ENCODE measurements around the gene G6PD. TPM values are rescaled to one million over a fixed set of nuclear protein-coding genes. Genes with fewer than 3 reads are reported as not detected.

Gene G6PD
- total and polyA plus RNA-seq, 10 of the 15 experiments (the other 5 are each of a cell fraction or from before 2014, with no cell fraction given): 1.6 to 62.5 (median 28.4) TPM

- ATAC-seq (no peak), FAIRE-seq (no peak), DNase-seq (ENCODE audit: low read depth, low spot score) (no peak)
- 17% methylated on average over 5 of the region's 5 CpGs for WGBS (ENCODE audit: insufficient coverage, insufficient replicate concordance, low lambda C conversion rate, missing lambda C conversion rate)
- Histone ChIP-seq H3K4me1 (ENCODE audit: control insufficient read depth, insufficient read depth, low read length) (no peaks in the 10 kb centered on the region), H3K27ac (ENCODE audit: control insufficient read depth, insufficient read depth) (no peak overlapping the region), H2AFZ (ENCODE audit: control insufficient read depth, low read depth, low read length) (no peak overlapping the region), H3K4me2 (ENCODE audit: control insufficient read depth, insufficient read depth) (no peak overlapping the region), H3K9me3 (replicated peaks; ENCODE audit: control insufficient read depth, insufficient read depth, low read length) (no peaks in the 10 kb centered on the region; the same call in 2 of the 3 replicates), H3K9ac (ENCODE audit: control insufficient read depth, insufficient read depth, low read length) (no peak overlapping the region), H3K27me3 (replicated peaks in 1 of 2; ENCODE audit: control insufficient read depth in 2 of 2, insufficient read depth in 2 of 2, low read length in 1 of 2) (no peaks in the 10 kb centered on the region), H3K4me3 (no peak overlapping the region), H3K79me2 (ENCODE audit: control insufficient read depth, insufficient read depth, low read length) (no peaks in the 10 kb centered on the region), H4K20me1 (ENCODE audit: control insufficient read depth, insufficient read depth) (no peaks in the 10 kb centered on the region), H3K36me3 (ENCODE audit: control insufficient read depth in 2 of 2, insufficient read depth in 2 of 2, low read length in 1 of 2) (no peaks in the 10 kb centered on the region)
- SMC1A ChIA-PET (ENCODE audit: uncharacterized antibody, unreplicated experiment): no interaction called here
- intact Hi-C loops (cut with micrococcal nuclease; ENCODE audit: unreplicated experiment): no loop called here
- in situ Hi-C loops (cut with MboI): loop anchor here (25.0 kb wide), 1 partner anchor 144 kb away; no protein-coding TSS in a partner anchor
- RAD21 ChIA-PET (ENCODE audit: unreplicated experiment): no interaction called here
- BruUV-seq (replicated peaks): no TSS peak
- TF ChIP-seq STAT1 (conservative IDR thresholded peaks at IDR 0.05): no peak
- no peak for TF ChIP-seq MYB (IDR thresholded peaks at IDR 0.05; ENCODE audit: borderline replicate concordance, low read depth, low read length)
- no peak for TF ChIP-seq POLR2AphosphoS2 (IDR thresholded peaks at IDR 0.05; ENCODE audit: low read depth, low read length)
- TF ChIP-seq E2F8 (IDR thresholded peaks at IDR 0.05; ENCODE audit: low read depth, partially characterized antibody): no peak
- TF ChIP-seq RAD21 (IDR thresholded peaks at IDR 0.05; ENCODE audit: insufficient read depth, low read depth, low read length): no peak
- TF ChIP-seq CHD1 (IDR thresholded peaks at IDR 0.05; ENCODE audit: low read depth, low read length): no peak
- no peak for TF ChIP-seq RBBP5 (conservative IDR thresholded peaks at IDR 0.05)
- TF ChIP-seq PRDM15 (CRISPR knock-in tag; IDR thresholded peaks at IDR 0.05): no peak
- no peak for TF ChIP-seq FOXK2 (IDR thresholded peaks at IDR 0.05)
- no peak for TF ChIP-seq KAT2A (conservative IDR thresholded peaks at IDR 0.05; ENCODE audit: control insufficient read depth, low read depth, low read length)
- no peak for TF ChIP-seq SRF (IDR thresholded peaks at IDR 0.05; ENCODE audit: low read depth in 2 of 2, low read length in 2 of 2)
- TF ChIP-seq ZNF622 (IDR thresholded peaks at IDR 0.05): no peak
- TF ChIP-seq DPF2 (IDR thresholded peaks at IDR 0.05): no peak
- TF ChIP-seq MEF2B (IDR thresholded peaks at IDR 0.05; ENCODE audit: partially characterized antibody, poor library complexity, severe bottlenecking): no peak
- TF ChIP-seq NFIC (IDR thresholded peaks at IDR 0.05; ENCODE audit: low read depth, low read length): no peak
- TF ChIP-seq PAX8 (IDR thresholded peaks at IDR 0.05): no peak
- no peak for TF ChIP-seq STAT3 (IDR thresholded peaks at IDR 0.05; ENCODE audit: low read depth, low read length)
- no peak for TF ChIP-seq WRNIP1 (IDR thresholded peaks at IDR 0.05; ENCODE audit: borderline replicate concordance, low read depth, low read length)
- POLR2A ChIA-PET: no interaction called here
- CTCF ChIA-PET: no interaction called here
Observed at GRCh38 chrX:154593201-154593600, 46.6 kb upstream of the G6PD start.
